Measurements from ENCODE around the gene RRAGC. TPM values are rescaled to one million over a fixed set of nuclear protein-coding genes. Genes with fewer than 3 reads are reported as not detected.

RRAGC gene
- total and polyA plus RNA-seq, 9 of the 15 experiments (the other 6 are each of a cell fraction or from before 2014, with no cell fraction given), result 3.9 to 16.9 (median 10.9) TPM

DNA sequence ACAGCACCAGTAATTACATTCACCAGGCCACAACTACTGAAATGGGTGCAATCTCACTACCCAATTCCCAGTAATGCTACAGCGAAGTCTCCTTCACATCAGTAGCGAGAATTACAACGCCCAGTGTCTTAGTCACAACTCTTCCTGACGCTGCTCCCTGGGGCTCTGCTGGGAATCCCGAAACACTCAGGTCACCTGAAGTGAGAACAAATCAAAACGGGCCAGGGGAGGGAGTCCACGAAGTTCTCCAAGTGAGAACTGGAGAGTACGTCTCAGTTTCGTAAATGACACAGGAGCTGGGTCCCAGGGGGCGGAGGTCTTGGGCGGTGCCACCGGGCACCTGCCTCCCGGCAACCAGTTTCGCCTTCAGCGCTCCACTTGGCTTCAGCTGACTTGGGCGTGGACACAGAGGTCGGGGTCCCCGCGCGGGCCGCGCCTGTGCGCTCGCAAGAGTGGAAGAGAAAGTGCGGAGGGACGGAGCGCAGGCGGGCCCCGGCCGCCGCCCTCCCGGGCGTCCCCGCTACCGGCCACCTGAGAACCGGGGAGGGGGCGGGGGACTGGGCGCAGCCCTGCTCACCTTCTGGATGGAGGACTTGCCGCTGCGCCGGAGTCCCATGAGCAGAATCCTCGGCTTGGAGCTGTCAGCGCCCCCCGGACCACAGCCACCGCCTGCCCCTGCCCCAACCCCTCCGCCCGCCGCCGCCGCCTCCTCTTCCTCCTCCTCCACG is 575 bp downstream of the RRAGC start (continued):
- TF ChIP-seq, protein P1, sequence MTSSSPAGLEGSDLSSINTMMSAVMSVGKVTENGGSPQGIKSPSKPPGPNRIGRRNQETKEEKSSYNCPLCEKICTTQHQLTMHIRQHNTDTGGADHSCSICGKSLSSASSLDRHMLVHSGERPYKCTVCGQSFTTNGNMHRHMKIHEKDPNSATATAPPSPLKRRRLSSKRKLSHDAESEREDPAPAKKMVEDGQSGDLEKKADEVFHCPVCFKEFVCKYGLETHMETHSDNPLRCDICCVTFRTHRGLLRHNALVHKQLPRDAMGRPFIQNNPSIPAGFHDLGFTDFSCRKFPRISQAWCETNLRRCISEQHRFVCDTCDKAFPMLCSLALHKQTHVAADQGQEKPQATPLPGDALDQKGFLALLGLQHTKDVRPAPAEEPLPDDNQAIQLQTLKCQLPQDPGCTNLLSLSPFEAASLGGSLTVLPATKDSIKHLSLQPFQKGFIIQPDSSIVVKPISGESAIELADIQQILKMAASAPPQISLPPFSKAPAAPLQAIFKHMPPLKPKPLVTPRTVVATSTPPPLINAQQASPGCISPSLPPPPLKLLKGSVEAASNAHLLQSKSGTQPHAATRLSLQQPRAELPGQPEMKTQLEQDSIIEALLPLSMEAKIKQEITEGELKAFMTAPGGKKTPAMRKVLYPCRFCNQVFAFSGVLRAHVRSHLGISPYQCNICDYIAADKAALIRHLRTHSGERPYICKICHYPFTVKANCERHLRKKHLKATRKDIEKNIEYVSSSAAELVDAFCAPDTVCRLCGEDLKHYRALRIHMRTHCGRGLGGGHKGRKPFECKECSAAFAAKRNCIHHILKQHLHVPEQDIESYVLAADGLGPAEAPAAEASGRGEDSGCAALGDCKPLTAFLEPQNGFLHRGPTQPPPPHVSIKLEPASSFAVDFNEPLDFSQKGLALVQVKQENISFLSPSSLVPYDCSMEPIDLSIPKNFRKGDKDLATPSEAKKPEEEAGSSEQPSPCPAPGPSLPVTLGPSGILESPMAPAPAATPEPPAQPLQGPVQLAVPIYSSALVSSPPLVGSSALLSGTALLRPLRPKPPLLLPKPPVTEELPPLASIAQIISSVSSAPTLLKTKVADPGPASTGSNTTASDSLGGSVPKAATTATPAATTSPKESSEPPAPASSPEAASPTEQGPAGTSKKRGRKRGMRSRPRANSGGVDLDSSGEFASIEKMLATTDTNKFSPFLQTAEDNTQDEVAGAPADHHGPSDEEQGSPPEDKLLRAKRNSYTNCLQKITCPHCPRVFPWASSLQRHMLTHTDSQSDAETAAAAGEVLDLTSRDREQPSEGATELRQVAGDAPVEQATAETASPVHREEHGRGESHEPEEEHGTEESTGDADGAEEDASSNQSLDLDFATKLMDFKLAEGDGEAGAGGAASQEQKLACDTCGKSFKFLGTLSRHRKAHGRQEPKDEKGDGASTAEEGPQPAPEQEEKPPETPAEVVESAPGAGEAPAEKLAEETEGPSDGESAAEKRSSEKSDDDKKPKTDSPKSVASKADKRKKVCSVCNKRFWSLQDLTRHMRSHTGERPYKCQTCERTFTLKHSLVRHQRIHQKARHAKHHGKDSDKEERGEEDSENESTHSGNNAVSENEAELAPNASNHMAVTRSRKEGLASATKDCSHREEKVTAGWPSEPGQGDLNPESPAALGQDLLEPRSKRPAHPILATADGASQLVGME (CRISPR knock-in tag; IDR thresholded peaks at IDR 0.05), result 0 out of 2 replicates have a peak, but pooled peaks have one; percentile 11
- TF ChIP-seq HDAC6 (IDR thresholded peaks at IDR 0.05; ENCODE audit: low read depth, low read length) (no peak), KDM1A (IDR thresholded peaks at IDR 0.05) (no peak), PHB (CRISPR knock-in tag; IDR thresholded peaks at IDR 0.05) (0 out of 2 replicates have a peak, but pooled peaks have one; percentile 67), ETV5 (CRISPR knock-in tag; IDR thresholded peaks at IDR 0.05; ENCODE audit: low read depth) (no peak), PTTG1 (tag; IDR thresholded peaks at IDR 0.05; ENCODE audit: low read depth) (no peak), NCOR1 (IDR thresholded peaks at IDR 0.05) (no peak), CTCF (IDR thresholded peaks at IDR 0.05 in 2 of 3, conservative IDR thresholded peaks at IDR 0.05 in 1 of 3; ENCODE audit: insufficient read depth in 2 of 3, low read depth in 1 of 3, low read length in 3 of 3) (no peak)
